ENCODE data around the gene KCNIP1. TPM values are rescaled to one million over a fixed set of nuclear protein-coding genes. Genes with fewer than 3 reads are reported as not detected.

KCNIP1 gene
- total RNA-seq (not detected), polyA plus RNA-seq (under 1 TPM in 1 of 3 donors, not detected in 2; 0.03 TPM)
- long read RNA-seq, donor 1, result 0 reads
- long read RNA-seq, donor 2, result 0 reads

DNA sequence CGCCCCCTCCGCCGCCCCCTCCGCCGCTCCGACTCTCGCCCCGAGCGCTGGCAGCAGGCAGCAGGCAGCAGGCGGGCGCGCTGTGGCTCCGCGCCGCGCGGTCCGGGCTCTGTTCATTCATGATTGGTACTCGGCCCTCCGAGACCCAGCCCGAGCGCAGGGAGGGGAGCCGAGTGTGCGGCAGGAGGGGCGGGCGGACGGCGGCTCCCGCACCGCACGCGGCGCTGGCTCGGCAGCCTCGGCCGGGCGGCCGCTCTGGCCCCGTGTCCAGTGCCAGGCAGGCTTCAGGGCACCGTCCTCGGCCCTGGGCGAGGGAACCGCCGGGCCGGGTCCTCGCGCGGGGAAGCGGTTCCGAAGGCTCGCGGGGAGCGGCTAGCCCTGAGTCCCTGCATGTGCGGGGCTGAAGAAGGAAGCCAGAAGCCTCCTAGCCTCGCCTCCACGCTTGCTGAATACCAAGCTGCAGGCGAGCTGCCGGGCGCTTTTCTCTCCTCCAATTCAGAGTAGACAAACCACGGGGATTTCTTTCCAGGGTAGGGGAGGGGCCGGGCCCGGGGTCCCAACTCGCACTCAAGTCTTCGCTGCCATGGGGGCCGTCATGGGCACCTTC, at the start of gene KCNIP1:
Gene KCNIP1, plus strand, starts transcription at position 31 of the 607 bp plus-strand sequence.
- Histone ChIP-seq H3K9me3 (no peaks in the 10 kb centered on the region), H3K36me3 (ENCODE audit: insufficient read depth in 1 of 2, low read depth in 1 of 2) (no peaks in the 10 kb centered on the region), H3K4me1 (no peaks in the 10 kb centered on the region), H3K27ac (no peak within 1 kb of the TSS), H3K4me3 (peak within 1 kb of the TSS; percentile 46), H3K27me3 (ENCODE audit: insufficient read depth in 3 of 3, low read length in 2 of 3) (peaks cover 0 to 44% (median 15%) of the 10 kb centered on the region in 3 donors)
- TF ChIP-seq, protein P1, sequence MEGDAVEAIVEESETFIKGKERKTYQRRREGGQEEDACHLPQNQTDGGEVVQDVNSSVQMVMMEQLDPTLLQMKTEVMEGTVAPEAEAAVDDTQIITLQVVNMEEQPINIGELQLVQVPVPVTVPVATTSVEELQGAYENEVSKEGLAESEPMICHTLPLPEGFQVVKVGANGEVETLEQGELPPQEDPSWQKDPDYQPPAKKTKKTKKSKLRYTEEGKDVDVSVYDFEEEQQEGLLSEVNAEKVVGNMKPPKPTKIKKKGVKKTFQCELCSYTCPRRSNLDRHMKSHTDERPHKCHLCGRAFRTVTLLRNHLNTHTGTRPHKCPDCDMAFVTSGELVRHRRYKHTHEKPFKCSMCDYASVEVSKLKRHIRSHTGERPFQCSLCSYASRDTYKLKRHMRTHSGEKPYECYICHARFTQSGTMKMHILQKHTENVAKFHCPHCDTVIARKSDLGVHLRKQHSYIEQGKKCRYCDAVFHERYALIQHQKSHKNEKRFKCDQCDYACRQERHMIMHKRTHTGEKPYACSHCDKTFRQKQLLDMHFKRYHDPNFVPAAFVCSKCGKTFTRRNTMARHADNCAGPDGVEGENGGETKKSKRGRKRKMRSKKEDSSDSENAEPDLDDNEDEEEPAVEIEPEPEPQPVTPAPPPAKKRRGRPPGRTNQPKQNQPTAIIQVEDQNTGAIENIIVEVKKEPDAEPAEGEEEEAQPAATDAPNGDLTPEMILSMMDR (IDR thresholded peaks at IDR 0.05), result no peak
- peak in 1 of 4 donors; percentile 33 for ATAC-seq
- WGBS, 3 donors, result 3 to 8% (median 5%) methylated on average over 30 to 65 of the region's 65 CpGs
- DNase-seq, result no peak
- intact Hi-C loops (cut with DNase I), result no loop called here

DNA sequence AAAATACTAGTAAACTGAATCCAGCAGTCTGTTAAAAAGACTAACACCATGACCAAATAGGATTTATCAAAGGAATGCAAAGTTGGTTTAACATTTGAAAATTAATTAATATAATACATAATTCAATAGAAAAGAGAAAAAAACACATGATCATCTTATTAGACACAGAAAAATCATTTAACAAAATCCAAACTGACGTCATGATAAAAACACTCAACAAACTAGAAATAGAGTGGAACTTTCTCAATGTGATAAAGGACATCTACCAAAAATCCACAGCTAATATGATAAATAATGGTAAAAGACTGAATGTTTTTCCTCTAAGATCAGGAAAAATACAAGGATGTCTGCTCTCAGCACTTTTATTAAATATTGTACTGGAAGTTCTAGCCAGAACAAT, 40.4 kb upstream of the KCNIP1 start:
- intact Hi-C loops (cut with DNase I), result no loop called here
- no peaks in the 10 kb centered on the region for H3K4me1 ChIP-seq
- WGBS, 3 donors, result 71 to 79% (median 74%) methylated on average over 1 of the region's 1 CpG
- DNase-seq, result no peak
- peaks cover 0 to 8% (median 0%) of the 10 kb centered on the region in 3 donors for H3K27me3 ChIP-seq (ENCODE audit: insufficient read depth in 3 of 3, low read length in 2 of 3)
- no peak overlapping the region for H3K4me3 ChIP-seq
- ATAC-seq, result no peak
- no peaks in the 10 kb centered on the region for H3K36me3 ChIP-seq (ENCODE audit: insufficient read depth in 1 of 2, low read depth in 1 of 2)
- no peak overlapping the region for H3K27ac ChIP-seq
- TF ChIP-seq, protein P1 (IDR thresholded peaks at IDR 0.05), result no peak
- H3K9me3 ChIP-seq, result peaks cover 7% of the 10 kb centered on the region

DNA sequence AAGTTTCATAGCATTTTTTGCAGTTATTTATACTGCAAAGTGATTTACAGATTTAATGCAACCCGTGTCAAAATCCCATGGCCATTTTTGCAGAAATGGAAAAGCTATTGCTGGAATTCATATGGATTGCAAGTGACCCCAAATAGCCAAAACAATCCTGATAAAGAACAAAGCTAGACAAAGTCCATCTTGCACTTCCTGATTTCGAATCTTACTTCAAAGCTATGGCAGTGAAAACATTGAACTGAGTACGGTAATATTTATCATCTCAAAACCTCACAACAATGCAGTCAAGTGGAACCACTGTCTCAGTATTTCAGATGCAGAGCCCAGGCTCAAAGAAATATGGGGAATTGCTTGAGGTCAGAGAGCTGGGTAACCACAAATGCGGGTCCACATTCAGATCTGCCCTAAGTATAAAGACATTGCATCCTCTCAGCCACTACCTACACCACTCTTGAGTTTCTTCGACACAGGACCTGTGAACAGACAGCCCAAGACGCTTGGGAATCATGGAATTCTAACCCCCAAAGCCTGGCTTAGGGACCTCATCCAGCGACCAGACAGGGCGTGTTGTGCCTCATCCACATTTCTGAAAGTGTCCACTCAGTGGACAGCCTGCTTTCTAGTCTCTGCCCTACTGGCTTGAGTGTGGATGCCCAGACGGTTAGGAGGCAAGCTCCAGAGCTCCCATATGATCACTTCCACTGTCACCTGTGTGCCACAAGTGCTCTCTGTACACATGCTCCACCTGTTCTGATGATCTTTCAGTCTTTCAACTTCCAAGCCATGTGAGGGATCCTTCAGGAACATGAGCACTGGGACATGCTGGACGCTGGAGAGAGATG, 39.3 kb upstream of the KCNIP1 start:
- intact Hi-C loops (cut with DNase I), result no loop called here
- no peaks in the 10 kb centered on the region for H3K4me1 ChIP-seq
- WGBS, 3 donors, result 68 to 73% (median 72%) methylated on average over 10 of the region's 10 CpGs
- H3K36me3 ChIP-seq (ENCODE audit: insufficient read depth in 1 of 2, low read depth in 1 of 2), result no peaks in the 10 kb centered on the region
- H3K9me3 ChIP-seq, result peaks cover 7% of the 10 kb centered on the region
- TF ChIP-seq, protein P1 (IDR thresholded peaks at IDR 0.05), result no peak
- ATAC-seq (no peak), DNase-seq (no peak)
- H3K4me3 ChIP-seq, result no peak overlapping the region
- no peak overlapping the region for H3K27ac ChIP-seq
- peaks cover 0 to 8% (median 0%) of the 10 kb centered on the region in 3 donors for H3K27me3 ChIP-seq (ENCODE audit: insufficient read depth in 3 of 3, low read length in 2 of 3)

DNA sequence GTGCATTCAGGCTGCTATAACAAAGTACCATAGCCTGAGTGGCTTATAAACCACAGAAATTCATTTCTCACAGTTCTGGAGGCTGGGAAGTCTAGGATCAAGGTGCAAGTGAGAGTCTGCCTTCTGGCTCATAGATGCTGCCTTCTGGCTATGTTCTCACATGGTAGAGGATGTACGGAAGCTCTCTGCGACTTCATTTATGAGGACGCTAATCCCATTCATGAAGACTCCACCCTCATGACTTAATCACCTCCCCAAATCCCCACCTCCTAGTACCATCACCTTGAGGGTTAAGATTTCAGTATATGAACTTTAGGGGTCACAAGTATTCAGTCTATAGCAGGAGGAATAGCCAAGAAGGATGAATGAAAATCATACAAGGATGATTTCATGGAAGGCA, 37.3 kb upstream of the KCNIP1 start:
- TF ChIP-seq, protein P1 (IDR thresholded peaks at IDR 0.05), result no peak
- Histone ChIP-seq H3K27ac (no peak overlapping the region), H3K36me3 (ENCODE audit: insufficient read depth in 1 of 2, low read depth in 1 of 2) (no peaks in the 10 kb centered on the region), H3K4me3 (no peak overlapping the region), H3K9me3 (no peaks in the 10 kb centered on the region), H3K27me3 (ENCODE audit: insufficient read depth in 3 of 3, low read length in 2 of 3) (peaks cover 0 to 8% (median 0%) of the 10 kb centered on the region in 3 donors), H3K4me1 (no peaks in the 10 kb centered on the region)
- WGBS, 3 donors, result 89 to 92% (median 90%) methylated on average over 3 of the region's 3 CpGs
- ATAC-seq (no peak), DNase-seq (no peak)
- intact Hi-C loops (cut with DNase I), result no loop called here

Data from psoas muscle (tissue), 8 donors.